ENCODE measurements around the gene FOXM1.

FOXM1 gene

DNA sequence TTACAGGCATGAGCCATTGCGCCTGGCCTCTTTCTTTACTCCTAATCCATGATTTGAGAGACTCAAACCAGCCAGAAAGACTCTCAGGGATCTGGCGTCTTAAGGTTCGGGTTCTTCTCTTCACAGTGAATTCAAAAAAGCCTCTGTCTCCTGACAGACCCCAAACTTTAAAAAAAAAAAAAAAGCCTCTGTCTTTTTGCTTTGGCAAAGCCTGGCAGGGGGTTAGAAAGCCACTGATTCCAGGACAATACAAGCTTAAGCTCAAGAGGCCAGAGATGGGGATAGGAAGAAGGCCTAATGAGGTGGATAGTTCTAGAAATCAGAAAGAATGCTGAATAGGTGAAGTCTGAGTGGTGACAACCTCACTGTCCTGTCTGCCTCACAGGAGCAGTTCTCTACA, 50.9 kb downstream of the FOXM1 start:
- H3K27ac ChIP-seq (ENCODE audit: low read length): no peak overlapping the region
- no peak overlapping the region for H3K4me3 ChIP-seq (ENCODE audit: low read length)
- H3K9ac ChIP-seq (ENCODE audit: low read length): no peak overlapping the region
- H2AFZ ChIP-seq (ENCODE audit: low read length): no peak overlapping the region
- no peak for TF ChIP-seq EZH2 (optimal IDR thresholded peaks at IDR 0.05; ENCODE audit: low read depth, low read length)
- TF ChIP-seq CTCF (IDR thresholded peaks at IDR 0.05; ENCODE audit: low read length): no peak
- no peak for TF ChIP-seq EZH2phosphoT487 (IDR thresholded peaks at IDR 0.05; ENCODE audit: low read length)
- H3K9me3 ChIP-seq (replicated peaks; ENCODE audit: insufficient read depth, low read length): no peaks in the 10 kb centered on the region
- peaks cover 3% of the 10 kb centered on the region; the same call in 1 of the 2 replicates for H3K36me3 ChIP-seq (replicated peaks; ENCODE audit: insufficient read depth, low read length)
- no peak overlapping the region for H3K4me2 ChIP-seq (ENCODE audit: low read depth, low read length)
- no peaks in the 10 kb centered on the region for H3K9me2 ChIP-seq (replicated peaks; ENCODE audit: insufficient read depth, low read length)
- no peaks in the 10 kb centered on the region for H3K27me3 ChIP-seq (replicated peaks; ENCODE audit: insufficient read depth, low read length)
- no peaks in the 10 kb centered on the region for H3F3A ChIP-seq (ENCODE audit: insufficient read depth, low read length)
- H3K79me2 ChIP-seq (ENCODE audit: low read length): no peaks in the 10 kb centered on the region
- H4K20me1 ChIP-seq (ENCODE audit: insufficient read depth, low read length): no peaks in the 10 kb centered on the region
- no peak for DNase-seq
- no peaks in the 10 kb centered on the region for H3K4me1 ChIP-seq (ENCODE audit: low read length)

GRCh38 chr12:2825132-2825531, 51.8 kb downstream of the FOXM1 start:
- Histone ChIP-seq H3K27me3 (replicated peaks; ENCODE audit: insufficient read depth, low read length) (no peaks in the 10 kb centered on the region), H2AFZ (ENCODE audit: low read length) (no peak overlapping the region), H3K79me2 (ENCODE audit: low read length) (no peaks in the 10 kb centered on the region), H3K4me1 (ENCODE audit: low read length) (no peaks in the 10 kb centered on the region), H3K9me3 (replicated peaks; ENCODE audit: insufficient read depth, low read length) (no peaks in the 10 kb centered on the region), H3K9me2 (replicated peaks; ENCODE audit: insufficient read depth, low read length) (no peaks in the 10 kb centered on the region), H3K4me2 (ENCODE audit: low read depth, low read length) (no peak overlapping the region), H3F3A (ENCODE audit: insufficient read depth, low read length) (no peaks in the 10 kb centered on the region), H3K36me3 (replicated peaks; ENCODE audit: insufficient read depth, low read length) (peaks cover 3% of the 10 kb centered on the region; the same call in 1 of the 2 replicates), H3K27ac (ENCODE audit: low read length) (no peak overlapping the region), H3K4me3 (ENCODE audit: low read length) (no peak overlapping the region), H4K20me1 (ENCODE audit: insufficient read depth, low read length) (no peaks in the 10 kb centered on the region), H3K9ac (ENCODE audit: low read length) (no peak overlapping the region)
- no peak for DNase-seq
- TF ChIP-seq EZH2 (optimal IDR thresholded peaks at IDR 0.05; ENCODE audit: low read depth, low read length) (no peak), CTCF (IDR thresholded peaks at IDR 0.05; ENCODE audit: low read length) (no peak), EZH2phosphoT487 (IDR thresholded peaks at IDR 0.05; ENCODE audit: low read length) (no peak)

- no peaks in the 10 kb centered on the region for H3K9me2 ChIP-seq (replicated peaks; ENCODE audit: insufficient read depth, low read length)
- no peak overlapping the region for H2AFZ ChIP-seq (ENCODE audit: low read length)
- H3K4me1 ChIP-seq (ENCODE audit: low read length): no peaks in the 10 kb centered on the region
- TF ChIP-seq EZH2 (optimal IDR thresholded peaks at IDR 0.05; ENCODE audit: low read depth, low read length): no peak
- no peak for TF ChIP-seq CTCF (IDR thresholded peaks at IDR 0.05; ENCODE audit: low read length)
- TF ChIP-seq EZH2phosphoT487 (IDR thresholded peaks at IDR 0.05; ENCODE audit: low read length): no peak
- no peak overlapping the region for H3K4me3 ChIP-seq (ENCODE audit: low read length)
- no peak overlapping the region for H3K9ac ChIP-seq (ENCODE audit: low read length)
- H3K9me3 ChIP-seq (replicated peaks; ENCODE audit: insufficient read depth, low read length): no peaks in the 10 kb centered on the region
- peaks cover 3% of the 10 kb centered on the region; the same call in 1 of the 2 replicates for H3K36me3 ChIP-seq (replicated peaks; ENCODE audit: insufficient read depth, low read length)
- H3K79me2 ChIP-seq (ENCODE audit: low read length): no peaks in the 10 kb centered on the region
- no peaks in the 10 kb centered on the region for H3K27me3 ChIP-seq (replicated peaks; ENCODE audit: insufficient read depth, low read length)
- H3K4me2 ChIP-seq (ENCODE audit: low read depth, low read length): no peak overlapping the region
- H4K20me1 ChIP-seq (ENCODE audit: insufficient read depth, low read length): no peaks in the 10 kb centered on the region
- no peak overlapping the region for H3K27ac ChIP-seq (ENCODE audit: low read length)
- no peak for DNase-seq
- no peaks in the 10 kb centered on the region for H3F3A ChIP-seq (ENCODE audit: insufficient read depth, low read length)
These were observed 52.4 kb downstream of the FOXM1 start for GRCh38 chr12:2824541-2824940.

Measured in MM.1S (cell line).